Cardiac muscle cell (in vitro differentiated cells and primary cell): ENCODE measurements around the gene RLN2. TPM values are rescaled to one million over a fixed set of nuclear protein-coding genes. Genes with fewer than 3 reads are reported as not detected.
"Not testable (repeated sequence)": the region's sequence is repeated elsewhere in the genome, so short reads cannot be mapped to it uniquely, and the experiment has no call there.

Source experiments
- DNase-seq, 2 donors: peaks; one replicate each; pipeline versions ENCODE4 v3.0.0 to v3.0.0-alpha.2; 2010 to 2017; ENCODE audit warnings: low read depth in 1 of 2, low spot score in 1 of 2
- H3K27ac ChIP-seq: fragments of 200-600 bp; sonication (generic); 2 replicates; pipeline ENCODE4 v1.5.1; 2016
- H3K27me3 ChIP-seq: fragments of 200-600 bp; sonication (generic); 2 replicates; pipeline ENCODE4 v1.6.0; 2016; ENCODE audit warnings: control low read depth
- H3K36me3 ChIP-seq: fragments of 200-600 bp; sonication (generic); 2 replicates; pipeline ENCODE4 v1.5.1; 2016; ENCODE audit warnings: control low read depth
- H3K4me1 ChIP-seq: fragments of 200-600 bp; sonication (generic); 2 replicates; pipeline ENCODE4 v1.8.1; 2017; ENCODE audit warnings: low read depth, mild to moderate bottlenecking, mixed run types
- H3K4me3 ChIP-seq: fragments of 200-600 bp; sonication (generic); 2 replicates; pipeline ENCODE4 v1.5.1; 2016; ENCODE audit warnings: mild to moderate bottlenecking
- H3K9me3 ChIP-seq: fragments of 200-600 bp; sonication (generic); 2 replicates; pipeline ENCODE4 v1.5.1; 2017; ENCODE audit warnings: low read depth, mild to moderate bottlenecking, control low read depth
- CTCF ChIP-seq: IDR thresholded peaks from 2 replicates; pipeline ENCODE4 v1.5.1; 2012; ENCODE audit warnings: low read depth, mild to moderate bottlenecking, low read length
- polyA plus RNA-seq: library from polyadenylated mRNA; unstranded; fragments of >200 nt; fragmentation: Nextera tagmentation; extraction: Ambion mirVana; gene quantifications from 2 replicates; pipeline ENCODE4 v1.2.1, GENCODE V29; 2016
- total RNA-seq: library from RNA; depleted of rRNA; stranded (reverse); fragments of >200 nt; gene quantifications from 2 replicates; pipeline ENCODE4 v1.2.3, GENCODE V29; 2016

The RLN2 gene
- total and polyA plus RNA-seq, 2 experiments from 2014 or later, result 0.92 to 2.1 TPM

DNA sequence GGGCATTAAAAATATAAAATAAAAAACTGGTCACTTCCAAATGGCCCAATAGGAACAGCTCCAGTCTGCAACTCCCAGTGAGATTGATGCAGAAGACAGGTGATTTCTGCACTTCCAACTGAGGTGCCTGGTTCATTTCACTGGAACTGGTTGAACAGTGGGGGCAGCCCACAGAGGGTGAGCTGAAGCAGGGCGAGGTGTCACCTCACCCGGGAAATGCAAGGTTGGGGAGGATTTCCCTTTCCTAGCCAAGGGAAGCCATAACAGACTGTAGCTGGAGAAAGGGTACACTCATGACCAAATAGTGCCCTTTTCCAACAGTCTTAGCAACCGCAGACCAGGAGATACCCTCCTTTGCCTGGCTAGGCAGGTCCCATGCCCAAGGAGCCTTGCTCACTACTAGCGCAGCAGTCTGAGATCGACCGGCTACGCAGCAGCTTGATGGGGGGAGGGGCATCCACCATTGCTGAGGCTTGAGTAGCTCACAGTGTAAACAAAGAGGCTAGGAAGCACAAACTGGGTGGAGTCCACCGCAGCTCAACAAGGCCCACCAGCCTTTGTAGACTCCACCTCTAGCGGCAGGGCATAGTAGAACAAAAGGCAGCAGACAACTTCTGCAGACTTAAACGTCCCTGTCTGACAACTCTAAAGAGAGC lies 22.5 kb upstream of the RLN2 start:
- no peak overlapping the region for H3K4me3 ChIP-seq
- H3K9me3 ChIP-seq, result no peaks in the 10 kb centered on the region
- no peak for TF ChIP-seq CTCF
- DNase-seq, result peak; percentile 2 to 5
- H3K36me3 ChIP-seq, result no peaks in the 10 kb centered on the region
- no peaks in the 10 kb centered on the region for H3K27me3 ChIP-seq
- no peak overlapping the region for H3K27ac ChIP-seq
- no peaks in the 10 kb centered on the region for H3K4me1 ChIP-seq

GRCh38 chr9:5326187-5326586 lies 21.7 kb upstream of the RLN2 start:
- no peaks in the 10 kb centered on the region for H3K9me3 ChIP-seq
- H3K36me3 ChIP-seq, result no peaks in the 10 kb centered on the region
- no peaks in the 10 kb centered on the region for H3K27me3 ChIP-seq
- DNase-seq, result no peak
- no peak for TF ChIP-seq CTCF
- no peak overlapping the region for H3K4me3 ChIP-seq
- no peaks in the 10 kb centered on the region for H3K4me1 ChIP-seq
- no peak overlapping the region for H3K27ac ChIP-seq

- not testable (repeated sequence) for H3K9me3 ChIP-seq, H3K4me3 ChIP-seq, H3K4me1 ChIP-seq, H3K36me3 ChIP-seq, H3K27me3 ChIP-seq, H3K27ac ChIP-seq, DNase-seq
These were observed 17.1 kb upstream of the RLN2 start for GRCh38 chr9:5321601-5322000.

DNA sequence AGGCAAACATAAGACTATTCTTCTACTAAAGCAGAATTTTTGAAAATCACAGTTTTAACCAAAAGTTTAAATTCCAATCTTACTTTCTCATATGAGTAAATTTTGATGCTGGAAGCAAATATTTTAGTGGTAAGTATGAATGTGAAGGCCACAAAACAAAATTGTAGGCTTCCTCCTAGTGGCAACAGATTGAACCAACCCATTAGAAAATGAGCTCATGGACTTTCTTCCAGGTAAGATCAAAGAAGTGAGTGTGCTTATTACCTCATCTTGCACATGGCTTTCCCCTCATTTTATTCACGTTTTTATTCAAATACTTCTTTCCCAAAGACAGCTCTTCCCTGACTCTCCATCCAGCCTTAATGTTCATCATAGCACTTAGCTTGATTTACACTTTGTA lies 16.5 kb upstream of the RLN2 start:
- Histone ChIP-seq H3K4me3 (no peak overlapping the region), H3K9me3 (no peaks in the 10 kb centered on the region), H3K27ac (no peak overlapping the region), H3K27me3 (no peaks in the 10 kb centered on the region), H3K36me3 (no peaks in the 10 kb centered on the region), H3K4me1 (no peaks in the 10 kb centered on the region)
- peak; percentile 6 for TF ChIP-seq CTCF
- DNase-seq, result no peak

DNA sequence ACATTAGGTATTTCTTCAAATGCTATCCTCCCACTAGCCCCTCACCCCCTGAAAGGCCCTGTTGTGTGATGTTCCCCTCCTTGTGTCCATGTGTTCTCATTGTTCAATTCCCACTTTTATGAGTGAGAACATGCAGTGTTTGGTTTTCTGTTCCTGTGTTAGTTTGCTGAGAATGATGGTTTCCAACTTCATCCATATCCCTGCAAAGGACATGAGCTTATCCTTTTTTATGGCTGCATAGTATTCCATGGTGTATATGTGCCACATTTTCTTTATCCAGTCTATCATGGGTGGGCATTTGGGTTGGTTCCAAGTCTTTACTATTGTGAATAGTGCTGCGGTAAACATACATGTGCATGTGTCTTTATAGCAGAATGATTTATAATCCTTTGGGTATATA lies 11.9 kb upstream of the RLN2 start:
- H3K36me3 ChIP-seq, H3K27me3 ChIP-seq, H3K27ac ChIP-seq, H3K4me3 ChIP-seq, H3K9me3 ChIP-seq, H3K4me1 ChIP-seq, DNase-seq: not testable (repeated sequence)

GRCh38 chr9:5315187-5315923 lies 10.8 kb upstream of the RLN2 start:
- H3K27me3 ChIP-seq, result no peaks in the 10 kb centered on the region
- H3K36me3 ChIP-seq, result no peaks in the 10 kb centered on the region
- no peaks in the 10 kb centered on the region for H3K9me3 ChIP-seq
- H3K4me3 ChIP-seq, result no peak overlapping the region
- DNase-seq, result no peak
- no peak overlapping the region for H3K27ac ChIP-seq
- TF ChIP-seq CTCF, result no peak
- H3K4me1 ChIP-seq, result no peaks in the 10 kb centered on the region
